ENCODE results near the gene LMX1B.

LMX1B gene

GRCh38 chr9:126609191-126609590, 4.5 kb upstream of the LMX1B start:
- no peak for DNase-seq (ENCODE audit: low spot score)
- H3K4me3 ChIP-seq: no peak overlapping the region
- TF ChIP-seq, protein P1, sequence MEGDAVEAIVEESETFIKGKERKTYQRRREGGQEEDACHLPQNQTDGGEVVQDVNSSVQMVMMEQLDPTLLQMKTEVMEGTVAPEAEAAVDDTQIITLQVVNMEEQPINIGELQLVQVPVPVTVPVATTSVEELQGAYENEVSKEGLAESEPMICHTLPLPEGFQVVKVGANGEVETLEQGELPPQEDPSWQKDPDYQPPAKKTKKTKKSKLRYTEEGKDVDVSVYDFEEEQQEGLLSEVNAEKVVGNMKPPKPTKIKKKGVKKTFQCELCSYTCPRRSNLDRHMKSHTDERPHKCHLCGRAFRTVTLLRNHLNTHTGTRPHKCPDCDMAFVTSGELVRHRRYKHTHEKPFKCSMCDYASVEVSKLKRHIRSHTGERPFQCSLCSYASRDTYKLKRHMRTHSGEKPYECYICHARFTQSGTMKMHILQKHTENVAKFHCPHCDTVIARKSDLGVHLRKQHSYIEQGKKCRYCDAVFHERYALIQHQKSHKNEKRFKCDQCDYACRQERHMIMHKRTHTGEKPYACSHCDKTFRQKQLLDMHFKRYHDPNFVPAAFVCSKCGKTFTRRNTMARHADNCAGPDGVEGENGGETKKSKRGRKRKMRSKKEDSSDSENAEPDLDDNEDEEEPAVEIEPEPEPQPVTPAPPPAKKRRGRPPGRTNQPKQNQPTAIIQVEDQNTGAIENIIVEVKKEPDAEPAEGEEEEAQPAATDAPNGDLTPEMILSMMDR (IDR thresholded peaks at IDR 0.05): no peak
- no peak overlapping the region for H3K27ac ChIP-seq

DNA sequence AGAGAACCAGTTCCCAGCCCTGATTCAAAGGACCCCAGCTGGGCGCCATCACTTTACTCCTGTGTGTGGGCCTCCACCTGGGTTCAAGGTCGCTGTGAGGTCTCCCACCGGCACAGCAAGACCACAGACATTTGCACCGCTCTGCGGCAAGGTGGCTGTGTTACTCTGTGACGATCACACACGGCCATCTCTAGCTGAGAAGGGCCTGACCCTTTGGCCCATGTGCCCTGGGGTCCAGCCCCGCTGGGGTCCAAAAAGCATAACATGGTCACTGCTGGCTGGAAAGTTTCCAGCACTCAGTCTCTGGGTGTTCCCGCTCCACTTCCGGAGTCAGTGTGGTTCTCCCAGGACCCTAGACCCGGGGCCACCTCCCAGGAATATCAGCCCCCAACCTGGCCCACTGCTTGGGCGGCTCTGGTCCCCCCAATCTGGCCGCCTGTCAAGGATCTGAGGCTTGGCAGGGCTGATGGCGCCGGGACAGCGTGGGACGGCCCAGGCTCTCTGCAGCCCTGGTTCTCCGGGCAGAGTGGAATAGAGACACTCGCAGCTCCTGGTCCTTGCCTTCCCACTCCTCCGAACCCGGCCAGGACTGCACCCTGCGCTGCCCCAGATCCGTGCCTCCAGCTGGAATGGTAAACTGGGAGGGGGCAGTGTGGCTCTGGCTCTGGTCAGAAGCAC, 3.9 kb upstream of the LMX1B start:
- DNase-seq (ENCODE audit: low spot score): no peak
- H3K4me3 ChIP-seq: peak overlapping the region; percentile 67
- TF ChIP-seq, protein P1 (IDR thresholded peaks at IDR 0.05): no peak
- H3K27ac ChIP-seq: no peak overlapping the region

DNA sequence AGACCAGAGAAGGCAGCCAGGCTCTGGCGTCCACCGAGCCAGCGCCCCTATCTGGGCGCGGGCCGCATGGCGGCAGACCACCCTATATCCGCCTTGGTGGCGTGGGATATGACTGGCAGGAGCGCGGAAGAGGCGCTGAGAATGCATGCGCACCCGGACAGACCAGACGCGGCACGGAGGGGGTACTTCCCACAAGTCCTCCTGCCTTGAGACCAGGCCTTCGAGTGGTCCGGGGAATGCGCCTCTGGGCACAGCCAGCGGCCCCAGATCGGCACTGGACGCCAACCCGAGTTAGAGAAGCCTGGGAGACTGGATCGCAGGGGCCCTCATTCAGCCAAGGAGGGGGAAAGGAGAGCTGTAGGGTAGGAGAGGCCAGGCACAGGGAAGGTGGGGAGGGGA, 2.5 kb upstream of the LMX1B start:
- TF ChIP-seq, protein P1 (IDR thresholded peaks at IDR 0.05): no peak
- DNase-seq (ENCODE audit: low spot score): no peak
- Histone ChIP-seq H3K4me3 (peak overlapping the region; percentile 67), H3K27ac (no peak overlapping the region)

DNA sequence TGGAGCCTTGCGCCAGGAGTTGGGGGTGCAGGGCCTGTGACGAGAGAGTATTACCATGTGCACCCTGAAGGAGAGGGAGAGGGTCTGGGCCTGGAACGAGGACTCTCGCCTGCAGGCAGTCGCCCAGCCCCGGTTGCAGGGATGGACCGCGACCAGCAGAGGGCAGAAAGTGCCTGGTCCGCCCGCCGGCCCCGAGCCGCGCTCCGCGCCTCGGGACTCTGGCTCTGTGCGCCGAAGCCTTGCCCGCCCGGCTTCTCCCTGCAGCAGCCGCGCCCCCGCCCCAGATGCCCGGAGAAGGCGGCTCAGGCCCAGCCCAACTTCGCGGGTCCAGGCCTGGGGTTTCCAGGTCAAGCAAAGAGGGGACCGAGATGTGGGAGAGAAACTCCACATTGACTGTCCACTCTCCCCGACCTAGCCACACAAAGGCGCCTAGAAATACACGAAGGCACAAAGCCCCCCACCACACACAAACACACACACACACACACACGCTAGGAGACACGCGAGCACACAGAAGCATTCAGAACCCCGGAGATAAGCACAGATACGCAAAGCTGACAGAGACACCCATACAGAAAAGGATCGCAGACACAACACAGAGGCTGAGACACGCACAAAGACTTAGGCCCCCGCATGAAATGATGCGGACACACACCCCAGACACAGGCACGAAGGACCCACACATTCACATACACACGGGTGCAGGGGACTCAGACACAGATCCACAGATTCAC, 2.0 kb upstream of the LMX1B start:
- H3K4me3 ChIP-seq: peak overlapping the region; percentile 67
- no peak overlapping the region for H3K27ac ChIP-seq
- TF ChIP-seq, protein P1 (IDR thresholded peaks at IDR 0.05): peak; percentile 81
- no peak for DNase-seq (ENCODE audit: low spot score)

DNA sequence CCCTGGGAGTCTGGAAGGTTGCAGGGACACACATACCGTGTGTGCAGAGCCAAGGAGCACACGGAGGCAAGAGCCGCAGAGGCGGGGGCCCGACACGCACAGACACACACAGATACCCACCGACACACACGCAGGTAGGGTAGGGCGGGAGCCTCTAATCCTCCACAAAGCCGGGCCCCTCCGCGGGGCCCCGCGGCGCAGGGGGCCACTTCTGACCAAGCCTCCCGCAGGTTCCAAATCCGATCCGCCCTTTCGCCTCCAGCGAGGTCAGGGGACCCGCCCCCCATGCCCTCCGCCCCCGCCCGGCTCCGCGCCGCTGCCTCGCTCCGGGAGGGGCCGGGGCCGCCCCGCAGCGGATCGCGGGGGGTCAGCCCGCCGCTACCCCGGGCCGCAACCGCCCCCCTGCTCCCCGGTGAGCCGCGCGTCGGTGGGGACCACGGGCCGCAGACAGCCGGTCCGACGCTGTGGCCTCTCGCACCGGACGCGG, 1.4 kb upstream of the LMX1B start:
- TF ChIP-seq, protein P1 (IDR thresholded peaks at IDR 0.05): no peak
- Histone ChIP-seq H3K4me3 (peak overlapping the region; percentile 67), H3K27ac (no peak overlapping the region)
- no peak for DNase-seq (ENCODE audit: low spot score)

GRCh38 chr9:126612813-126613641, 701 bp upstream of the LMX1B start:
- no peak overlapping the region for H3K27ac ChIP-seq
- DNase-seq (ENCODE audit: low spot score): no peak
- TF ChIP-seq, protein P1 (IDR thresholded peaks at IDR 0.05): no peak
- peak overlapping the region; percentile 67 for H3K4me3 ChIP-seq
